Astrocyte of the cerebellum (primary cell): ENCODE results near the gene CPXM2.

Experiments
- DNase-seq: peaks from one replicate; pipeline ENCODE4 v3.0.0-alpha.2; 2011; ENCODE audit warnings: low read depth
- H3K4me3 ChIP-seq: 2 replicates; pipeline ENCODE4 v1.5.1; 2011; ENCODE audit warnings: mild to moderate bottlenecking, low read depth, low read length, moderate library complexity
- in situ Hi-C: cut with HindIII; loops from 2 replicates; pipeline ENCODE4 v1.10.0; 2017; ENCODE audit warnings: low sequenced_read_pairs
- TF ChIP-seq, protein P1 (sequence below): IDR thresholded peaks from 2 replicates; pipeline ENCODE4 v1.5.1; 2012; ENCODE audit warnings: low read length, low read depth, moderate library complexity, mild to moderate bottlenecking; ENCODE audit errors: missing control alignments

Gene CPXM2

GRCh38 chr10:123747426-123747825 lies 144.2 kb downstream of the CPXM2 start:
- in situ Hi-C loops: no loop called here
- TF ChIP-seq, protein P1, sequence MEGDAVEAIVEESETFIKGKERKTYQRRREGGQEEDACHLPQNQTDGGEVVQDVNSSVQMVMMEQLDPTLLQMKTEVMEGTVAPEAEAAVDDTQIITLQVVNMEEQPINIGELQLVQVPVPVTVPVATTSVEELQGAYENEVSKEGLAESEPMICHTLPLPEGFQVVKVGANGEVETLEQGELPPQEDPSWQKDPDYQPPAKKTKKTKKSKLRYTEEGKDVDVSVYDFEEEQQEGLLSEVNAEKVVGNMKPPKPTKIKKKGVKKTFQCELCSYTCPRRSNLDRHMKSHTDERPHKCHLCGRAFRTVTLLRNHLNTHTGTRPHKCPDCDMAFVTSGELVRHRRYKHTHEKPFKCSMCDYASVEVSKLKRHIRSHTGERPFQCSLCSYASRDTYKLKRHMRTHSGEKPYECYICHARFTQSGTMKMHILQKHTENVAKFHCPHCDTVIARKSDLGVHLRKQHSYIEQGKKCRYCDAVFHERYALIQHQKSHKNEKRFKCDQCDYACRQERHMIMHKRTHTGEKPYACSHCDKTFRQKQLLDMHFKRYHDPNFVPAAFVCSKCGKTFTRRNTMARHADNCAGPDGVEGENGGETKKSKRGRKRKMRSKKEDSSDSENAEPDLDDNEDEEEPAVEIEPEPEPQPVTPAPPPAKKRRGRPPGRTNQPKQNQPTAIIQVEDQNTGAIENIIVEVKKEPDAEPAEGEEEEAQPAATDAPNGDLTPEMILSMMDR: no peak
- H3K4me3 ChIP-seq: no peak overlapping the region
- no peak for DNase-seq

GRCh38 chr10:123746942-123747341 lies 144.7 kb downstream of the CPXM2 start:
- TF ChIP-seq, protein P1: no peak
- H3K4me3 ChIP-seq: no peak overlapping the region
- in situ Hi-C loops: no loop called here
- no peak for DNase-seq

GRCh38 chr10:123746520-123746919 lies 145.1 kb downstream of the CPXM2 start:
- DNase-seq: no peak
- H3K4me3 ChIP-seq: no peak overlapping the region
- in situ Hi-C loops: no loop called here

GRCh38 chr10:123746061-123746460 lies 145.5 kb downstream of the CPXM2 start:
- no peak for DNase-seq
- TF ChIP-seq, protein P1: no peak
- no peak overlapping the region for H3K4me3 ChIP-seq
- in situ Hi-C loops: no loop called here

More at GRCh38 chr10:123746520-123746919, 145.1 kb downstream of the CPXM2 start:
- TF ChIP-seq, protein P1: no peak

DNA sequence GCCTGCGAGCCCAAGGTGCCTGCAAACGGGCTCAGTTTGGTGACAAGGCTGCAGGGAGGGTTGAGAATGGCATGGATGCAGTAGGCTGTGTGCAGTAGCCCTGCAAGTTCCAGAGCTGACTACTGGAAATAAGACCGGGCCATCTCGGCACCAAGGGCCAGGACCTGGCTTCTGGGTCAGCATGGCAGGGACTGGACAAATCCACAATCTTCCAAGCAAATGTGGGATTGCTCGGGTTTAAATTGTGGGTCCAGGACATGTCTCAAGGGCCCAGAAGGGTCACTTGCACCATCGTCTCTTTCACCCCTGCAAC lies 147.4 kb downstream of the CPXM2 start:
- TF ChIP-seq, protein P1: no peak
- H3K4me3 ChIP-seq: no peak overlapping the region
- DNase-seq: no peak
- in situ Hi-C loops: no loop called here

DNA sequence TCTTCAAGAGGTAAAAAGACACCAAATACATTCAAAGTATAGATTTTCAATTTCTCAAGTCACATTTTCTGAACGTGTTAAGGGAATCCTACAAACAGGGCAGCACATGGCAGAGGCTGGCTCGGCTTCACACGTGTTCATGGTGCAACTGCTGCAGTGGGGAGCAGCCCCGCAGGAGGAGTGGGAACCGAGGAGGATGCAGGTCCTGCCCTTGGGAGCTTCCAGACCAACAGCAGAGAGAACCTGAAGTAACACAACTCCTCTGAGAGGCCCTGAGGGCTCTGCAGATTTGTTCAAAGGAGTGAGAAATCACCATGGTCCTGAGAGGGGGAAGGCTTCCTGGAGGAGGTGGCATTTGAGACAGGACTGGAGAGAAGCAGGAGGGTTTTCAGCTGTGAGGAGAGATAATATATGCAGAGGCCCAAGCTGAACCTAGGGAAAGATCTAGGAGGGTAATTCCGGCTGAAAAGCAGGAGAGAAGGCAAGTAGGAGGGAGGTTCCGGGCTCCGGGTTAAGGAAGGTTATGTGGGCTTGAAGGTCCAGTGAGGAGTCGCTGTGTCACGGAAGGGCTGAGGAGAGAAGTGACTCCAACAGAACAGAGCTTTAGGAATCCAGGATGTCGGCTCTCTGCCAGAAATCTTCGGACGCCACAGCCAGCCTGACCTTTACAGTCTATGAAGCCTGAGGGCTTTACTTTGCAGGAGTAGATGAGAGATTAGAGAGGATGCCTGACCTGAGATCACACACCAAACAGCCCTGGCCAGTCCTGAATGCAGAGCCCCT lies 148.0 kb downstream of the CPXM2 start:
- DNase-seq: no peak
- TF ChIP-seq, protein P1: no peak
- in situ Hi-C loops: no loop called here
- H3K4me3 ChIP-seq: no peak overlapping the region
